Activated naive CD4-positive, alpha-beta T cell treated with Interleukin-2 at 50 U/mL for 16 hours (primary cell): ENCODE measurements around the gene VAMP8.
"Not testable (repeated sequence)": the region's sequence is repeated elsewhere in the genome, so short reads cannot be mapped to it uniquely, and the experiment has no call there.

Source experiments
- DNase-seq: peaks from one replicate; pipeline ENCODE4 v3.0.0-alpha.2; 2020

Gene VAMP8

GRCh38 chr2:85600951-85601770 lies 23.8 kb downstream of the VAMP8 start:
- DNase-seq: no peak

GRCh38 chr2:85601771-85602475 lies 24.5 kb downstream of the VAMP8 start:
- no peak for DNase-seq

- DNase-seq: peak; percentile 90
Measured at GRCh38 chr2:85602476-85603234, 25.3 kb downstream of the VAMP8 start, which contains the start of gene TMEM150A. TSS of gene TMEM150A (minus strand) at chr2:85602698. CDS start at chr2:85601948, 750 bp downstream.

GRCh38 chr2:85604133-85604444 lies 26.7 kb downstream of the VAMP8 start:
- DNase-seq: not testable (repeated sequence)

GRCh38 chr2:85604568-85605339 lies 27.4 kb downstream of the VAMP8 start:
- no peak for DNase-seq

GRCh38 chr2:85605406-85606115 lies 28.2 kb downstream of the VAMP8 start:
- DNase-seq: no peak

DNA sequence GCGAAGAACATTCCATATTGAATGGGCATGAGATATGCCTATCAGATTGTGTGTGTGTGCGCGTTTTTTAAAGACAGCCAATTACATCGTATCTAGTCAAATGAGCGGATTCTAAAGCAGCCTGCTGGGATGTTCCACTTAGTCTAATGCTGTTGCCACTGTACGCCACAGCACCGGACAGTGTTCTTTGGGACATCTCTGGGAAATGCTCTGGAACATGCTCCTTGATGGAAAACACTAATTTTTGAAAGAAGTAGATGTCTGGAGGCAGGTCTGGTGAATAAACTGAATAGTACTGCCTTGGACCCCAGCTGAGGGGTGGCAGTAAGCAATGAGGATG lies 28.7 kb downstream of the VAMP8 start:
- DNase-seq: no peak

DNA sequence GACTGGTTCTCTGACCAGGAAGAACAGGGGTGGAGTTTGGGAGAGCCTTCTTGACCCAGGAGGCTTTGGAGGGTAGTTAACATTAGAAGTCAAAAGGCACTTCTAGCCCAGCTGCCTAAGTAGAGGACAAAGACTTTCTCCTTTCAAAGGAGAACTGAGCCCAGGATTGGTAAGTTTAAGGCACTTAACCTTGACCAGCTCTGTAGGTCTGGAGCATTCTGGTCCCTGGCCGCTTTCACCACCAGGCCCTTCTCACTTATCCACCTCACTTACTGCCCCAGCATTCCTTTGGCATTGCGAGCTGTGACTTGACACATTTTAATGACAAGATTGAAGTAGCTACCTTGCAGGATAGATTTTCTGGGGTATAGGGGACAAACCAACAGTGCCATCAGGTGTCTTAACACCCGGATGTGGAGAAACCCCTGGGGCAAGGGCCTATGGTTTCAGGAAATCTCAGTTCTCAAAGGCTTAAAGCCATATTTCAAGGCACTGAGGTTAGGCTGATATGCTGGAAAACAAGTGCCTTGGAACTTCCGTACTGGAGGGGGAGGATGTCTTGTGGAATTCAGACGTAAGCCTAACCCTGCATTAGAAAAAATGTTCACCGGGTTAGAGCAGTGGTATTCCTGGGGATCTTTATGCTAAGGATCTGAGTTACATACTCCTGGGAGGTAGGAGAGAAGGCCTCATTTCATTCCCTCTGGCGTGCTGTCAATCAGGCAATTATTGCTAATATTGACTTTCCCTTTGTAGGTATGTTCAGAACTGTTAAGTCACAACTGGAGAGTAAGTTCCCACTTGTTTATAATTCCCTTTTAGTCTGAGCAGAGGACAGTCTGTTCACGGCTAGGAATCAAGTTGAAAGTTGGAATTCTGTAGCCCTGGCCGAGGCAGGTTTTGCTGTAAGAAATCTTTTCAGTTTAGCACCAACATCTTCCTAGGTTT lies 30.2 kb downstream of the VAMP8 start:
- no peak for DNase-seq

DNA sequence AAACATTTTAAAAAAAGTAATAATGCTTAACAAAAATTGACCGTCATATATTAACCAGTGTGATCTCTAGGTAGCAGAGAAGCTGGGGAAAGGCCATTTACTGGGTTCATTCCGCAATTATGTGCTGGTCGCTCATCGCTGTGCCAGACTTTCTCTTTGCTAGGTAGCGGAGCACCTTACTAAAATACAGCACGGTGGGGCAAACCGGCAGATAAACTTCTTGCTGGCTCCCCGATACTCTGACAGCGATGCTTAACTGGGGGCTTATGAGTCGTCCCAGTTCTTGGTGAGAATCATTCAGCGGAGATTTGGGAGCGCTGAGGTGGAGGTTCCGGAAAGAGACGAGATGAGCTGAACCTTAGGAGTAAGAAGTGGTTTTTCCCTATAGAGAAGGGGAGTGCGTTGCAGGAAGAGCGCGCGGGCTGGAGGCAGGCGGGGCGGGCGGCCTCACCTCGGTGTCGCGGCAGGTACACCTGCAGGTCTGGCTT lies 33.9 kb downstream of the VAMP8 start:
- DNase-seq: no peak

- peak; percentile 88 for DNase-seq
Measured at GRCh38 chr2:85611705-85612587, 34.6 kb downstream of the VAMP8 start, which contains the start of gene C2orf68. TSS of gene C2orf68 (minus strand) at chr2:85612066. CDS start at chr2:85611984, 82 bp downstream.

- DNase-seq: no peak
Measured at GRCh38 chr2:85613717-85614515, 36.5 kb downstream of the VAMP8 start.

GRCh38 chr2:85614757-85615156 lies 37.4 kb downstream of the VAMP8 start:
- not testable (repeated sequence) for DNase-seq

- no peak for DNase-seq
Measured at GRCh38 chr2:85615413-85615728, 38.0 kb downstream of the VAMP8 start.

DNA sequence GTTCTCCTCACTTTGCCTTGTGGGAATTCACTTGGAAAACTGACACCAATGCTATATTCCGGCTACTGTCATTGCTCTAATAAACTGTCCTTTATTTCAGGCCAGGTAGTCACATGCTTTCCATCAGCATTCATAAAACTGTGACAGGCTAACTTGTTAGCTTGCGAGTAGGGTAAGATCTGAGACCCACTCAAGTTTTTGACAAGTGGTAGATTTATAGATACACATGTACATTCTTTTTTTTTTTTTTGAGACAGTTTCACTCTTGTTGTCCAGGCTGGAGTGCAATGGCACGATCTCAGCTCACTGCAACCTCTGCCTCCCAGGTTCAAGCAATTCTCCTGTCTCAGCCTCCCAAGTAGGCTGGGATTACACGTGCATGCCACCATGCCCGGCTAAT lies 40.3 kb downstream of the VAMP8 start:
- DNase-seq: not testable (repeated sequence)

DNA sequence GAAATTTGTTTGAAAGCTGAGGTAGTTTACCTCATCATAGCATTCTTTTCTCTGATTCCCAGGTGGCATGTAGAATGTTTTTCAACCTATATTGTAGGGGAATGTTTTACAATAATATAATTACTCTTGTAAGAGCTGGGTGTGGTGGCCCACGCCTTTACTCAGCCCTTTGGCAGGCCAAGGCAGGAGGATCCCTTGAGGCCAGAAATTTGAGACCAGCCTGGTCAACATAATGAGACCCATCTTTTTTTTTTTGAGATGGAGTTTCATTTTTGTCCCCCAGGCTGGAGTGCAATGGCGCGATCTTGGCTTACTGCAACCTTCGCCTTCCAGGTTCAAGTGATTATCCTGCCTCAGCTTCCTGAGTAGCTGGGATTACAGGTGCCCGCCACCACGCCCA lies 42.2 kb downstream of the VAMP8 start:
- no peak for DNase-seq

- DNase-seq: no peak
Measured at GRCh38 chr2:85621338-85621737, 44.0 kb downstream of the VAMP8 start.

DNA sequence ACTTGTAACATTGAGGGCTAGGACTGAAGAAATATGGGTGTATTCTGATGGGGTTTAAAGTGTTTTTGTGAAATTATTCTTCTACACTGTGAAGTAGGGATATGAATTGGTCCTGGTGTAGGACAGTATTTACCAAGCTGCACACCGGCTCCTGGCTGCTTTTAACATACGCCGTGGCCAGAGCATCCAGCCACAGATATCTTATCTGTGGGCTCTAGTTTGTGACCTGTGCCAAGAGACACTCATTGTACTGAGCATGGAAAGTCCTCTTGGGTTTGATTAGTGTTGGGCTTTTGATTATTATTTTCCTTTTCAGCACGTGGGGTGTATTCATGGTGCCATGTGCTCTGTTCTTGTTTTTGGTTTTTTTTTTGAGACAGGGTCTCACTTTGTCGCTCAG lies 46.6 kb downstream of the VAMP8 start:
- DNase-seq: no peak

GRCh38 chr2:85628658-85629057 lies 51.3 kb downstream of the VAMP8 start:
- no peak for DNase-seq

- DNase-seq: no peak
Measured at GRCh38 chr2:85631316-85631715, 53.9 kb downstream of the VAMP8 start.
